Measurements from ENCODE around the gene NPTX1.

The NPTX1 gene

GRCh38 chr17:80504686-80505413 is 28.4 kb upstream of the NPTX1 start:
- TF ChIP-seq, protein P1, sequence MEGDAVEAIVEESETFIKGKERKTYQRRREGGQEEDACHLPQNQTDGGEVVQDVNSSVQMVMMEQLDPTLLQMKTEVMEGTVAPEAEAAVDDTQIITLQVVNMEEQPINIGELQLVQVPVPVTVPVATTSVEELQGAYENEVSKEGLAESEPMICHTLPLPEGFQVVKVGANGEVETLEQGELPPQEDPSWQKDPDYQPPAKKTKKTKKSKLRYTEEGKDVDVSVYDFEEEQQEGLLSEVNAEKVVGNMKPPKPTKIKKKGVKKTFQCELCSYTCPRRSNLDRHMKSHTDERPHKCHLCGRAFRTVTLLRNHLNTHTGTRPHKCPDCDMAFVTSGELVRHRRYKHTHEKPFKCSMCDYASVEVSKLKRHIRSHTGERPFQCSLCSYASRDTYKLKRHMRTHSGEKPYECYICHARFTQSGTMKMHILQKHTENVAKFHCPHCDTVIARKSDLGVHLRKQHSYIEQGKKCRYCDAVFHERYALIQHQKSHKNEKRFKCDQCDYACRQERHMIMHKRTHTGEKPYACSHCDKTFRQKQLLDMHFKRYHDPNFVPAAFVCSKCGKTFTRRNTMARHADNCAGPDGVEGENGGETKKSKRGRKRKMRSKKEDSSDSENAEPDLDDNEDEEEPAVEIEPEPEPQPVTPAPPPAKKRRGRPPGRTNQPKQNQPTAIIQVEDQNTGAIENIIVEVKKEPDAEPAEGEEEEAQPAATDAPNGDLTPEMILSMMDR (conservative IDR thresholded peaks at IDR 0.05; ENCODE audit: low read depth, low read length), result no peak
- H3K9ac ChIP-seq, result no peak overlapping the region
- H3K4me1 ChIP-seq (ENCODE audit: low read depth, poor library complexity, severe bottlenecking), result no peaks in the 10 kb centered on the region

GRCh38 chr17:80503921-80504320 is 27.5 kb upstream of the NPTX1 start:
- no peaks in the 10 kb centered on the region for H3K79me2 ChIP-seq (ENCODE audit: insufficient read depth, low read depth)
- no peak overlapping the region for H2AFZ ChIP-seq (ENCODE audit: low read depth)
- no peak overlapping the region for H3K9ac ChIP-seq
- no peak overlapping the region for H3K4me3 ChIP-seq (IDR thresholded peaks at IDR 0.05; ENCODE audit: insufficient read depth, low read depth, low read length)
- TF ChIP-seq, protein P1 (conservative IDR thresholded peaks at IDR 0.05; ENCODE audit: low read depth, low read length), result no peak
- peaks cover 91% of the 10 kb centered on the region for H3K27me3 ChIP-seq (ENCODE audit: insufficient read depth, low read depth)
- H3K4me1 ChIP-seq (ENCODE audit: low read depth, poor library complexity, severe bottlenecking), result no peaks in the 10 kb centered on the region
- H3K27ac ChIP-seq, result no peak overlapping the region
- H4K20me1 ChIP-seq (ENCODE audit: insufficient read depth), result no peaks in the 10 kb centered on the region
- no peaks in the 10 kb centered on the region for H3K36me3 ChIP-seq (ENCODE audit: insufficient read depth)
- H3K4me2 ChIP-seq, result no peak overlapping the region

More at GRCh38 chr17:80504686-80505413, 28.4 kb upstream of the NPTX1 start:
- no peak overlapping the region for H2AFZ ChIP-seq (ENCODE audit: low read depth)
- no peaks in the 10 kb centered on the region for H3K79me2 ChIP-seq (ENCODE audit: insufficient read depth, low read depth)
- no peak overlapping the region for H3K27ac ChIP-seq
- H3K27me3 ChIP-seq (ENCODE audit: insufficient read depth, low read depth), result peaks cover 90% of the 10 kb centered on the region
- H3K4me2 ChIP-seq, result no peak overlapping the region
- no peaks in the 10 kb centered on the region for H4K20me1 ChIP-seq (ENCODE audit: insufficient read depth)
- H3K36me3 ChIP-seq (ENCODE audit: insufficient read depth), result no peaks in the 10 kb centered on the region
- no peak overlapping the region for H3K4me3 ChIP-seq (IDR thresholded peaks at IDR 0.05; ENCODE audit: insufficient read depth, low read depth, low read length)

- Histone ChIP-seq H3K4me2 (no peak overlapping the region), H3K27ac (no peak overlapping the region), H3K27me3 (ENCODE audit: insufficient read depth, low read depth) (peaks cover 90% of the 10 kb centered on the region), H3K79me2 (ENCODE audit: insufficient read depth, low read depth) (no peaks in the 10 kb centered on the region), H3K36me3 (ENCODE audit: insufficient read depth) (no peaks in the 10 kb centered on the region), H3K4me1 (ENCODE audit: low read depth, poor library complexity, severe bottlenecking) (no peaks in the 10 kb centered on the region), H3K4me3 (IDR thresholded peaks at IDR 0.05; ENCODE audit: insufficient read depth, low read depth, low read length) (no peak overlapping the region), H4K20me1 (ENCODE audit: insufficient read depth) (no peaks in the 10 kb centered on the region), H3K9ac (no peak overlapping the region), H2AFZ (ENCODE audit: low read depth) (no peak overlapping the region)
- TF ChIP-seq, protein P1 (conservative IDR thresholded peaks at IDR 0.05; ENCODE audit: low read depth, low read length), result no peak
Measured at GRCh38 chr17:80503031-80503430, 26.6 kb upstream of the NPTX1 start.

GRCh38 chr17:80502578-80502877 is 26.1 kb upstream of the NPTX1 start:
- Histone ChIP-seq H3K27me3 (ENCODE audit: insufficient read depth, low read depth) (peaks cover 90% of the 10 kb centered on the region), H3K79me2 (ENCODE audit: insufficient read depth, low read depth) (no peaks in the 10 kb centered on the region), H3K36me3 (ENCODE audit: insufficient read depth) (no peaks in the 10 kb centered on the region), H3K9ac (no peak overlapping the region), H4K20me1 (ENCODE audit: insufficient read depth) (no peaks in the 10 kb centered on the region), H3K4me1 (ENCODE audit: low read depth, poor library complexity, severe bottlenecking) (no peaks in the 10 kb centered on the region), H2AFZ (ENCODE audit: low read depth) (no peak overlapping the region), H3K27ac (no peak overlapping the region), H3K4me2 (no peak overlapping the region), H3K4me3 (IDR thresholded peaks at IDR 0.05; ENCODE audit: insufficient read depth, low read depth, low read length) (no peak overlapping the region)
- TF ChIP-seq, protein P1 (conservative IDR thresholded peaks at IDR 0.05; ENCODE audit: low read depth, low read length), result no peak
